PC-3 (cell line): ENCODE measurements around the gene PCNT. TPM values are rescaled to one million over a fixed set of nuclear protein-coding genes. Genes with fewer than 3 reads are reported as not detected.

Experiments
- ATAC-seq: fragments of 200-7000 bp; cut with Tn5 transposase; 2 replicates; pipeline ENCODE4 v1.9.1; 2020; ENCODE audit warnings: mild to moderate bottlenecking, moderate library complexity
- BruUV-seq: library from RNA; stranded (reverse); fragments of 400-500 nt; replicated peaks from 2 replicates; lab custom pipeline; 2021; lab: Mats Ljungman, UMichigan
- CTCF ChIA-PET: fragments of 300-600 bp; sonication (Branson Sonifier 250); formaldehyde crosslinking; loops from one replicate; lab custom pipeline; 2022; ENCODE audit warnings: antibody characterized with exemption; lab: Charles Lee
- POLR2A ChIA-PET: fragments of 300-600 bp; sonication (Branson Sonifier 250); formaldehyde crosslinking; loops from one replicate; lab custom pipeline; 2022; ENCODE audit warnings: antibody characterized with exemption; ENCODE audit not compliant: unreplicated experiment; lab: Charles Lee
- DNase-seq: peaks from one replicate; pipeline ENCODE4 v3.0.0-alpha.2; 2015
- H2AFZ ChIP-seq: fragments of 300-600 bp; sonication (generic); 2 replicates; pipeline ENCODE4 v1.6.0; 2016; ENCODE audit warnings: antibody characterized with exemption, low read length
- H3F3A ChIP-seq: fragments of 300-600 bp; sonication (generic); one replicate; pipeline ENCODE4 v1.6.0; 2017; ENCODE audit warnings: antibody characterized with exemption, low read length, control low read depth, mild to moderate bottlenecking; ENCODE audit not compliant: unreplicated experiment
- H3K27ac ChIP-seq: fragments of 300-600 bp; sonication (generic); 2 replicates; pipeline ENCODE4 v1.5.1; 2016; ENCODE audit warnings: mild to moderate bottlenecking, low read length
- H3K27me3 ChIP-seq: fragments of 300-600 bp; sonication (generic); 2 replicates; pipeline ENCODE4 v1.6.1; 2016; ENCODE audit warnings: low read length, mixed read lengths
- H3K36me3 ChIP-seq: fragments of 300-600 bp; sonication (generic); 2 replicates; pipeline ENCODE4 v1.6.1; 2016; ENCODE audit warnings: low read depth, mixed run types, low read length, mixed read lengths
- H3K4me1 ChIP-seq: fragments of 300-600 bp; sonication (generic); 2 replicates; pipeline ENCODE4 v1.5.1; 2016; ENCODE audit warnings: low read length; ENCODE audit not compliant: insufficient read depth
- H3K4me2 ChIP-seq: fragments of 300-600 bp; sonication (generic); 2 replicates; pipeline ENCODE4 v1.6.0; 2016; ENCODE audit warnings: low read length
- H3K4me3 ChIP-seq: fragments of 300-600 bp; sonication (generic); 2 replicates; pipeline ENCODE4 v1.5.1; 2016; ENCODE audit warnings: mild to moderate bottlenecking, low read length, mixed read lengths
- H3K79me2 ChIP-seq: fragments of 300-600 bp; sonication (generic); 2 replicates; pipeline ENCODE4 v1.6.1; 2017; ENCODE audit warnings: low read length, mixed read lengths
- H3K9ac ChIP-seq: fragments of 300-600 bp; sonication (generic); 2 replicates; pipeline ENCODE4 v1.6.0; 2016; ENCODE audit warnings: mild to moderate bottlenecking, low read length
- H3K9me2 ChIP-seq: fragments of 300-600 bp; sonication (generic); replicated peaks from 2 replicates; pipeline ENCODE4 v1.6.1; 2016; ENCODE audit warnings: mixed run types, low read length, mixed read lengths
- H3K9me3 ChIP-seq: fragments of 300-600 bp; sonication (generic); 2 replicates; pipeline ENCODE4 v1.6.1; 2016; ENCODE audit warnings: low read length, mixed read lengths
- H4K20me1 ChIP-seq: fragments of 300-600 bp; sonication (generic); 2 replicates; pipeline ENCODE4 v1.6.1; 2016; ENCODE audit warnings: low read length, mixed read lengths
- CTCF ChIP-seq: fragments of 300-600 bp; sonication (generic); conservative IDR thresholded peaks from 2 replicates; pipeline ENCODE4 v1.5.1; 2017; ENCODE audit warnings: antibody characterized with exemption, low read depth, mild to moderate bottlenecking, low read length
- EZH2 ChIP-seq: fragments of 300-600 bp; sonication (generic); IDR thresholded peaks from one replicate; pipeline ENCODE4 v1.6.1; 2017; ENCODE audit warnings: antibody characterized with exemption, mild to moderate bottlenecking, low read length; ENCODE audit not compliant: unreplicated experiment
- EZH2phosphoT487 ChIP-seq: fragments of 300-600 bp; sonication (generic); IDR thresholded peaks from 2 replicates; pipeline ENCODE4 v1.6.1; 2018; ENCODE audit warnings: mild to moderate bottlenecking, antibody characterized with exemption, low read length, borderline replicate concordance
- intact Hi-C: fragments of 100-400 bp; cut with micrococcal nuclease; formaldehyde crosslinking; loops from 2 replicates; pipeline ENCODE4 v1.9.0; 2023
- total RNA-seq: library from RNA; depleted of rRNA; stranded (reverse); fragments of >200 nt; gene quantifications from 2 replicates; pipeline ENCODE4 v1.2.3, GENCODE V29; 2014

The PCNT gene
- total RNA-seq, 1 experiment from 2014 or later = 51.4 TPM

GRCh38 chr21:46299167-46299566, 24.8 kb upstream of the PCNT start:
- no peaks in the 10 kb centered on the region for H3K27me3 ChIP-seq
- H3K27ac ChIP-seq = no peak overlapping the region
- H3K9ac ChIP-seq = no peak overlapping the region
- no peak for TF ChIP-seq EZH2
- no peaks in the 10 kb centered on the region for H3K4me1 ChIP-seq
- no peak overlapping the region for H3K4me3 ChIP-seq
- ATAC-seq (no peak), DNase-seq (no peak)
- no peaks in the 10 kb centered on the region for H4K20me1 ChIP-seq
- H3K36me3 ChIP-seq = peaks cover 8% of the 10 kb centered on the region; the same call in 1 of the 2 replicates
- CTCF ChIA-PET = no interaction called here
- intact Hi-C loops = no loop called here
- H3K9me2 ChIP-seq = no peaks in the 10 kb centered on the region
- H3K9me3 ChIP-seq = no peaks in the 10 kb centered on the region
- POLR2A ChIA-PET = no interaction called here
- no peak overlapping the region for H3K4me2 ChIP-seq
- H3F3A ChIP-seq = no peaks in the 10 kb centered on the region
- no peaks in the 10 kb centered on the region for H3K79me2 ChIP-seq
- no peak overlapping the region for H2AFZ ChIP-seq
- BruUV-seq = no TSS peak

- POLR2A ChIA-PET = no interaction called here
- Histone ChIP-seq H3K27me3 (no peaks in the 10 kb centered on the region), H3F3A (no peaks in the 10 kb centered on the region), H3K4me3 (no peak overlapping the region), H3K4me1 (no peaks in the 10 kb centered on the region), H3K9me3 (no peaks in the 10 kb centered on the region), H2AFZ (no peak overlapping the region), H3K27ac (no peak overlapping the region), H3K9ac (no peak overlapping the region), H3K9me2 (no peaks in the 10 kb centered on the region), H4K20me1 (no peaks in the 10 kb centered on the region), H3K79me2 (no peaks in the 10 kb centered on the region), H3K4me2 (no peak overlapping the region), H3K36me3 (peaks cover 12% of the 10 kb centered on the region)
- intact Hi-C loops = no loop called here
- ATAC-seq = no peak
- TF ChIP-seq CTCF (no peak), EZH2 (no peak), EZH2phosphoT487 (no peak)
- no TSS peak for BruUV-seq
- no peak for DNase-seq
- CTCF ChIA-PET = no interaction called here
These were observed 22.2 kb upstream of the PCNT start for GRCh38 chr21:46301759-46302158.

- Histone ChIP-seq H3K36me3 (peaks cover 12% of the 10 kb centered on the region), H3K4me3 (no peak overlapping the region), H3K27me3 (no peaks in the 10 kb centered on the region), H3K9ac (no peak overlapping the region), H3K79me2 (no peaks in the 10 kb centered on the region), H2AFZ (no peak overlapping the region), H3K9me3 (no peaks in the 10 kb centered on the region), H3K4me1 (peaks cover 10% of the 10 kb centered on the region), H3F3A (no peaks in the 10 kb centered on the region), H3K9me2 (no peaks in the 10 kb centered on the region), H4K20me1 (no peaks in the 10 kb centered on the region), H3K27ac (no peak overlapping the region), H3K4me2 (no peak overlapping the region)
- no TSS peak for BruUV-seq
- ATAC-seq (no peak), DNase-seq (no peak)
- TF ChIP-seq EZH2 = no peak
- TF ChIP-seq EZH2phosphoT487 = no peak
- intact Hi-C loops = no loop called here
- ChIA-PET CTCF (no interaction called here), POLR2A (no interaction called here)
These were observed 19.5 kb upstream of the PCNT start for GRCh38 chr21:46304437-46304836.

GRCh38 chr21:46304955-46305354, 19.0 kb upstream of the PCNT start:
- H3K4me3 ChIP-seq = no peak overlapping the region
- no peak overlapping the region for H3K27ac ChIP-seq
- ChIA-PET CTCF (no interaction called here), POLR2A (no interaction called here)
- H3K9ac ChIP-seq = no peak overlapping the region
- BruUV-seq = no TSS peak
- DNase-seq = no peak
- no peak for TF ChIP-seq CTCF
- TF ChIP-seq EZH2phosphoT487 = no peak
- peaks cover 10% of the 10 kb centered on the region for H3K4me1 ChIP-seq
- peaks cover 12% of the 10 kb centered on the region for H3K36me3 ChIP-seq
- no peaks in the 10 kb centered on the region for H3K27me3 ChIP-seq
- H3K9me2 ChIP-seq = no peaks in the 10 kb centered on the region
- H3F3A ChIP-seq = no peaks in the 10 kb centered on the region
- H3K9me3 ChIP-seq = no peaks in the 10 kb centered on the region
- intact Hi-C loops = no loop called here
- H3K79me2 ChIP-seq = no peaks in the 10 kb centered on the region
- no peaks in the 10 kb centered on the region for H4K20me1 ChIP-seq
- no peak overlapping the region for H2AFZ ChIP-seq
- ATAC-seq = no peak
- no peak overlapping the region for H3K4me2 ChIP-seq
